ENCODE results near the gene CRHBP. TPM values are rescaled to one million over a fixed set of nuclear protein-coding genes. Genes with fewer than 3 reads are reported as not detected.

CRHBP gene
- polyA plus RNA-seq, 3 donors, result 2.2 TPM; not detected in 2

GRCh38 chr5:77006124-77006523 is 53.3 kb downstream of the CRHBP start:
- H3K4me3 ChIP-seq (replicated peaks in 1 of 3; ENCODE audit: low read depth in 2 of 3, low read length in 3 of 3), result no peak overlapping the region
- no peaks in the 10 kb centered on the region for H3K27me3 ChIP-seq (ENCODE audit: control insufficient read depth in 2 of 2, insufficient read depth in 2 of 2, low read length in 2 of 2)
- Mint-ChIP-seq H3K9me3 (peaks cover 0 to 4% (median 0%) of the 10 kb centered on the region in 7 donors), H3K36me3 (no peaks in the 10 kb centered on the region), H3K27me3 (ENCODE audit: low read depth in 3 of 3) (peaks cover 0 to 7% (median 3%) of the 10 kb centered on the region in 3 donors), H3K4me3 (no peak overlapping the region), H3K27ac (no peak overlapping the region), H3K4me1 (no peaks in the 10 kb centered on the region)
- no peak for DNase-seq
- WGBS (ENCODE audit: insufficient coverage), result 92% methylated on average over 1 of the region's 2 CpGs
- intact Hi-C loops (cut with micrococcal nuclease), result no loop called here
- no peaks in the 10 kb centered on the region for H3K79me2 ChIP-seq (ENCODE audit: insufficient read depth, low read length)
- H4K20me1 ChIP-seq (ENCODE audit: insufficient read depth, low read length), result no peaks in the 10 kb centered on the region
- no peak for TF ChIP-seq CTCF (IDR thresholded peaks at IDR 0.05)
- H3K4me1 ChIP-seq (ENCODE audit: control insufficient read depth in 1 of 2, insufficient read depth in 2 of 2, low read length in 2 of 2), result no peaks in the 10 kb centered on the region
- no peak overlapping the region for H2AFZ ChIP-seq (ENCODE audit: insufficient read depth, low read depth, low read length, poor library complexity, severe bottlenecking)
- no peaks in the 10 kb centered on the region for H3K36me3 ChIP-seq (replicated peaks in 1 of 2; ENCODE audit: control insufficient read depth in 1 of 2, insufficient read depth in 2 of 2, low read length in 2 of 2)
- no peaks in the 10 kb centered on the region for H3K9me3 ChIP-seq (replicated peaks in 1 of 2; ENCODE audit: control insufficient read depth in 1 of 2, insufficient read depth in 1 of 2, low read length in 2 of 2)
- no peak overlapping the region for H3K27ac ChIP-seq (ENCODE audit: low read depth in 1 of 2, low read length in 2 of 2)
- no peak overlapping the region for H3K4me2 ChIP-seq (replicated peaks; ENCODE audit: extremely low read depth, low read length, poor library complexity, severe bottlenecking)
- H3K9ac ChIP-seq (ENCODE audit: insufficient read depth, low read length, poor library complexity, severe bottlenecking), result no peak overlapping the region

DNA sequence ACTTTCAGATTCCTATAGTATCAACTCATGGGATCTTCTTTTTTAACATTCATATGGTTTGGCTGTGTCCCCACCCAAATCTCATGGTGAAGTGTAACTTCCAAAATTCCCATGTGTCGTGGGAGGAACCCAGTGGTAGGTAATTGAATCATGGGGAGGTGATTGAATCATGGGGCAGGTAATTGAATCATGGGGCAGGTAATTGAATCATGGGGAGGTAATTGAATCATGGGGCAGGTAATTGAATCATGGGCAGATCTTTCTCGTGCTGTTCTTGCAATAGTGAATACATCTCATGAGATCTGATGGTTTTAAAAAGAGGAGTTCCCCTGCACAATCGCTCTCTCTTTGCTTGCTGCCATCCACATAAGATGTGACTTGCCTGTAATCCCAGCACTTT is 55.6 kb downstream of the CRHBP start:
- Histone ChIP-seq H2AFZ (ENCODE audit: insufficient read depth, low read depth, low read length, poor library complexity, severe bottlenecking) (no peak overlapping the region), H3K27ac (ENCODE audit: low read depth in 1 of 2, low read length in 2 of 2) (no peak overlapping the region), H3K9ac (ENCODE audit: insufficient read depth, low read length, poor library complexity, severe bottlenecking) (no peak overlapping the region), H3K4me3 (replicated peaks in 1 of 3; ENCODE audit: low read depth in 2 of 3, low read length in 3 of 3) (no peak overlapping the region), H3K36me3 (replicated peaks in 1 of 2; ENCODE audit: control insufficient read depth in 1 of 2, insufficient read depth in 2 of 2, low read length in 2 of 2) (no peaks in the 10 kb centered on the region), H4K20me1 (ENCODE audit: insufficient read depth, low read length) (no peaks in the 10 kb centered on the region), H3K4me2 (replicated peaks; ENCODE audit: extremely low read depth, low read length, poor library complexity, severe bottlenecking) (no peak overlapping the region), H3K9me3 (replicated peaks in 1 of 2; ENCODE audit: control insufficient read depth in 1 of 2, insufficient read depth in 1 of 2, low read length in 2 of 2) (no peaks in the 10 kb centered on the region), H3K79me2 (ENCODE audit: insufficient read depth, low read length) (no peaks in the 10 kb centered on the region), H3K4me1 (ENCODE audit: control insufficient read depth in 1 of 2, insufficient read depth in 2 of 2, low read length in 2 of 2) (no peaks in the 10 kb centered on the region), H3K27me3 (ENCODE audit: control insufficient read depth in 2 of 2, insufficient read depth in 2 of 2, low read length in 2 of 2) (no peaks in the 10 kb centered on the region)
- peaks cover 0 to 4% (median 0%) of the 10 kb centered on the region in 7 donors for H3K9me3 Mint-ChIP-seq
- DNase-seq, result no peak
- no peak overlapping the region for H3K4me3 Mint-ChIP-seq
- H3K27me3 Mint-ChIP-seq (ENCODE audit: low read depth in 3 of 3), result peaks cover 0 to 2% (median 2%) of the 10 kb centered on the region in 3 donors
- H3K4me1 Mint-ChIP-seq, result no peaks in the 10 kb centered on the region
- no peaks in the 10 kb centered on the region for H3K36me3 Mint-ChIP-seq
- no peak overlapping the region for H3K27ac Mint-ChIP-seq
- 100% methylated on average over 1 of the region's 3 CpGs for whole genome bisulfite sequencing (ENCODE audit: insufficient coverage)
- intact Hi-C loops (cut with micrococcal nuclease), result no loop called here
- TF ChIP-seq CTCF (IDR thresholded peaks at IDR 0.05), result no peak
